ENCODE data around the gene NDUFA3.

DNA sequence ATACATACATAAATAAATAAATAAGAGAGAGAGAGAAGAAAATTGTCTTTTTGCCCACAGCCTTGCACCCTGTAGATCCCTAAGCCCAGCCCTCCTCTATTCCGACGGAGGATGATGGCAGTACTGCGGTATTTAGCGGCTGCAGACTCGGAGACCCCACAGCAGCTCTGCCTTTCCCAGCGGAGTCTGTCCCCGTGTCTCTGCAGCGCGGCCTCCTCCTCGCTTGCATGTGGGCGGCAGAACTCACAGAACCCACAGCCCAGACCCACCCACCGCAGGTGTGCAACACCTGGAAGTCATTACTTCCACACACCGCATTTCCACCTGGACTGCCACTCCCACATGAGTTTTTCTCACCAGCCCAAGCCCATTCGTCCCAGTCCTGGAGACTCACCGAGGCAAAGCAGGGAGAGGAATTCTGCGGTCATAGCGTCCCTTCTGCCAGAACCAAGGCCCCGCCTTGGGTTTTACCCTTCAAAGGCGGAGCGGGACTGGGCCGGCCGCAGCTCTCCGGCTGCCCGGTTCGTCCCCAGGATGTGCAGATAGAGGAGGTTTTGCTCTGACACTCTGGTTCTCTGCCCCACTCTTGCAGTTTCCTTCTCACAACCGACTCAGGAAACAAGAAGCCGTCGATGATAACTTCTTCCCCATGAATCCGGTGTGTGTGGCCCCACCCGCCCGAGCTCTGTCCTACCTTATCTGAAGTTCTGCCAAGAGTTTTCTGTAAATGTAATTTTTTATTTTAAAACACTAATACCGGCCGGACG lies 39.1 kb upstream of the NDUFA3 start, which contains the start of gene VSTM1:
- TF ChIP-seq MEF2A (IDR thresholded peaks at IDR 0.05; ENCODE audit: insufficient read depth, low read depth, low read length) (no peak), CTCF (IDR thresholded peaks at IDR 0.05 in 2 of 3, conservative IDR thresholded peaks at IDR 0.05 in 1 of 3; ENCODE audit: control insufficient read depth in 2 of 3, extremely low read depth in 1 of 3, insufficient read depth in 1 of 3, low read depth in 3 of 3, low read length in 3 of 3) (no peak)
